Activated CD8-positive, alpha-beta memory T cell treated with anti-CD3 and anti-CD28 coated beads for 24 hours (primary cell): ENCODE results near the gene CCDC142.
A peak's percentile ranks its signal among the peaks of the same experiment; 100 is the strongest.

ENCODE experiments used
- DNase-seq: peaks from one replicate; pipeline ENCODE4 v3.0.0-alpha.2; 2020

The CCDC142 gene

GRCh38 chr2:74514368-74515270 is 31.8 kb upstream of the CCDC142 start, which contains the start of gene TLX2:
TLX2 (plus strand) TSS chr2:74514450; CDS start chr2:74514807, 357 bp downstream.
- DNase-seq, result no peak

- DNase-seq, result no peak
Observed at GRCh38 chr2:74513605-74514367, 31.0 kb upstream of the CCDC142 start.

GRCh38 chr2:74512744-74513604 is 30.2 kb upstream of the CCDC142 start:
- DNase-seq, result no peak

- DNase-seq, result no peak
Observed at GRCh38 chr2:74511104-74511989, 28.5 kb upstream of the CCDC142 start.

GRCh38 chr2:74510272-74510671 is 27.5 kb upstream of the CCDC142 start:
- no peak for DNase-seq

GRCh38 chr2:74507926-74508520 is 25.2 kb upstream of the CCDC142 start:
- no peak for DNase-seq

GRCh38 chr2:74507145-74507925 is 24.5 kb upstream of the CCDC142 start, which contains the start of gene PCGF1:
PCGF1 (minus strand) TSS chr2:74507695; CDS start chr2:74507668, 27 bp downstream.
- DNase-seq, result peak; percentile 100

- DNase-seq, result no peak
Observed at GRCh38 chr2:74505448-74506246, 22.8 kb upstream of the CCDC142 start.

- DNase-seq, result no peak
Observed at GRCh38 chr2:74504591-74504990, 21.8 kb upstream of the CCDC142 start.

GRCh38 chr2:74503506-74504475 is 21.0 kb upstream of the CCDC142 start:
- no peak for DNase-seq

GRCh38 chr2:74502720-74503505 is 20.1 kb upstream of the CCDC142 start:
- peak; percentile 82 for DNase-seq

GRCh38 chr2:74502147-74502719 is 19.4 kb upstream of the CCDC142 start:
- DNase-seq, result no peak

- DNase-seq, result no peak
Observed at GRCh38 chr2:74501335-74502071, 18.7 kb upstream of the CCDC142 start.

- DNase-seq, result no peak
Observed at GRCh38 chr2:74500578-74500946, 17.8 kb upstream of the CCDC142 start.

- no peak for DNase-seq
Observed at GRCh38 chr2:74499940-74500577, 17.3 kb upstream of the CCDC142 start.
